GM12865 (cell line): Measurements from ENCODE around the gene ZNF683.
"Not testable (repeated sequence)": the region's sequence is repeated elsewhere in the genome, so short reads cannot be mapped to it uniquely, and the experiment has no call there.

ENCODE experiments used
- DNase-seq: peaks from one replicate; pipeline ENCODE4 v3.0.0; 2010; ENCODE audit warnings: low read depth
- H3K4me3 ChIP-seq: 2 replicates; pipeline ENCODE4 v1.5.1; 2011; ENCODE audit warnings: mild to moderate bottlenecking, low read depth, low read length, control low read depth
- TF ChIP-seq, protein P1 (sequence below): IDR thresholded peaks from 2 replicates; pipeline ENCODE4 v1.5.1; 2011; ENCODE audit warnings: low read length, control low read depth, low read depth, inconsistent platforms; ENCODE audit not compliant: insufficient read depth; ENCODE audit errors: missing control alignments

The ZNF683 gene

DNA sequence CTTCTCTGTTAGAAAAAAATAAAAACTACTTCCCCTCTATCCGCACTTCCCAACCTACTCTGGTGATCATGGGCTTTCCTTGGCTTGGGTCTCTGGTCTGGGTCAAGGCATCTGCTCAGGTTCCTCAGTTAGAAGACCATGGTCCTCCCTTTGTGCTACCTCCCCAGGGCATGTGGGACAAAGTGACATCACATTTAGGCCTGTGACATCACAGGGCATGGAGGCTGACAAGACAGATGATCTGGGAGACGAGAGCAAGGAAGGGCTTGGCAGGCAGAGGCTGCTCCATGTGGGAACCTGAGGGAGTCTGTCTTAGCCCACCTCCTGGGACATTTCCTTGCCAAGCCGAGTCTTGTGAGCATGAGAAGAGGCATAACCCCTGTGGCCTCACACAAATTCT, at the start of gene ZNF683:
Gene ZNF683 (minus strand): TSS at position 140 of the 400 bp plus-strand sequence. CDS start 4,179 bp downstream, outside the sequence.
- H3K4me3 ChIP-seq, DNase-seq: not testable (repeated sequence)

DNA sequence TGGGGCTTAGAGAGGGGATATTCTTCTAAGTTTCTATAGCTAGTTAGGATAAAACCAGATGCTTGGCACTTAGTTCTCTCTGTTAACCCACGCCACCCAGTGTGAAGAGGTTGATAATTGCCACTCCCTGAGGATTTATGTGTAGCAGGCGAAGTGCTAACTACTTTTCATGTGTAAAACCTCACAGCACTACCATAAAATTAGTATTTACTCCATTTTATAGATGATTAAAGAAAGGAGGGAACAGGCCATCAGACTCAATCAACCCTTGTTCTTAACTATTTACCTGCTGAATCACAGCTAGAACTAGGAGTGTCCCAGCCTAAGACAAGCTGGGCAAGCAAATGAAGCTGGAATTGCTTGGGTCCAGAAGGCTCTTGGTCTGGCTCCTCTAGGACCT, 46.9 kb upstream of the ZNF683 start:
- TF ChIP-seq, protein P1, sequence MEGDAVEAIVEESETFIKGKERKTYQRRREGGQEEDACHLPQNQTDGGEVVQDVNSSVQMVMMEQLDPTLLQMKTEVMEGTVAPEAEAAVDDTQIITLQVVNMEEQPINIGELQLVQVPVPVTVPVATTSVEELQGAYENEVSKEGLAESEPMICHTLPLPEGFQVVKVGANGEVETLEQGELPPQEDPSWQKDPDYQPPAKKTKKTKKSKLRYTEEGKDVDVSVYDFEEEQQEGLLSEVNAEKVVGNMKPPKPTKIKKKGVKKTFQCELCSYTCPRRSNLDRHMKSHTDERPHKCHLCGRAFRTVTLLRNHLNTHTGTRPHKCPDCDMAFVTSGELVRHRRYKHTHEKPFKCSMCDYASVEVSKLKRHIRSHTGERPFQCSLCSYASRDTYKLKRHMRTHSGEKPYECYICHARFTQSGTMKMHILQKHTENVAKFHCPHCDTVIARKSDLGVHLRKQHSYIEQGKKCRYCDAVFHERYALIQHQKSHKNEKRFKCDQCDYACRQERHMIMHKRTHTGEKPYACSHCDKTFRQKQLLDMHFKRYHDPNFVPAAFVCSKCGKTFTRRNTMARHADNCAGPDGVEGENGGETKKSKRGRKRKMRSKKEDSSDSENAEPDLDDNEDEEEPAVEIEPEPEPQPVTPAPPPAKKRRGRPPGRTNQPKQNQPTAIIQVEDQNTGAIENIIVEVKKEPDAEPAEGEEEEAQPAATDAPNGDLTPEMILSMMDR, result no peak
- no peak for DNase-seq
- H3K4me3 ChIP-seq, result no peak overlapping the region

DNA sequence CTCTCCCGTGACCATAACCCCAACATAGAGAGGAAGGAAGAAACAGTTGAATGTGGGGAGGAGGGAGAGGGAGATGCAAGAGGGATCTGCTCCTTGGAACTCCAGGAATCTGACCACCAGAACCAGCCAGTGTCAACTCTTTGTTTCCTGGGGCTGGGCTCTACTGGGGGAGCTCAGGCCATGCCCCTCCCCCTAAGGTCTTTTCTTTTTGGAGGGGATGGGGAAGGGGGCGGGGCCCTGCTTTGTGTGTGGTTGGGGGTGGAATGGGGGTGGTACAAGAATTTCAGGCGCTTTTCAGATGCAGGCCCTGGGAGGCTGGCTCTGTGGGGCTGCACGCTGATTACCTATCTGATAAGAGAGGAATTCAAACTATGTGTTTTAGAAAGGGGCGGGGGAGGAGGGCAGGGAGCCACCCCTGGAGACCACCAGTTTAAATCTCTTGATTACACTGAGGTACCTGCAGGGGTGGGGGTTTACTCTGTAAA, 46.4 kb upstream of the ZNF683 start:
- TF ChIP-seq, protein P1, result no peak
- no peak for DNase-seq
- H3K4me3 ChIP-seq, result no peak overlapping the region

DNA sequence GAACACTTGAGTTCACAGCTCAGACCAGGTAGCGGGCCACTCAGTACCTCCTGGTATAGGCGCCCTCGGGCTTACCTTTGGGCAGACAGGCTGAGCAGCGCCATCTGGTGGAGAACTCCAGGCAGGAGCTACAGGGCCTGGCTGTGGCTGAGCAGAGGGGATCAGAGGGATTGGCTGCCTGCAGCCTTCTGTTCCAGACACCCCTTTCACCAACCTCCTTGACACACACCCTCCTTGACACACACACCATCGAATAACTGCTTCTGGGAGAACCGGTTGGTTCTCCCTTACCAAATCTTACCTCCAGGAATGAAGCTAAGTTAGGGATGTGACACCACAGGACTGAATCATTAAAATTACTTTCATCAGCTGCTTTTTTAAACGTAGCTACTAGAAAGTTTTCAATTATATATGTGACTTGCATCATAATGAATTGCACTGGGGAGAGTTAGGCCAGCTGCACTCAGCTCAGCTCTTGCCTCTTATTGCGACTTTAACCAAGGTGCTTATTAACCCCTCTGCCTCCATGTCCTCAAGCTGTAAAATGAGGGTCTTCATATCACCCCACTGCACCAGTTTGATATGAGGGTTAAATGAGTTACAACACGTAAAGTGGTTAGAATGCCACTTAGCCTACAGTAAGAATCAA, 44.7 kb upstream of the ZNF683 start:
- H3K4me3 ChIP-seq, result no peak overlapping the region
- TF ChIP-seq, protein P1, result peak; percentile 97
- peak; percentile 86 for DNase-seq

DNA sequence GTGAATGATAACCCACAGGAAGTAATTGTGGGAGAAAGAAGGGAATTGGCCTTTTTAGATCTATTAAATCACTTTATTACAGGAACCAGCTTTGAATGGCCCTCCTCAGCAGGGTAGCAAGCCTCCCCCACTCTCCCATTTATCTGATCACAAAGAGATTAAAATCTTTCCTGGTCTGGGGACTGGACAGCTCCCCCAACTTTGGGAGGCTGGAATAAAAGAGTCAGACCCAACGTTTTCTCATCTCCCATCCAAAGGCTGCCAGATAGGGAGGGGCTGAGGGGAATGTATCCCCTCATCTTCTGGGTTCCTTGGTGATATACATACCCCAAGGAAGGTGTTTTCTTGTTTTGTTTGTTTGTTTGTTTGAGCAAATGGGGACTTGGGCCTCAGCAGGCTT, 40.5 kb upstream of the ZNF683 start:
- no peak for DNase-seq
- TF ChIP-seq, protein P1, result no peak
- no peak overlapping the region for H3K4me3 ChIP-seq

DNA sequence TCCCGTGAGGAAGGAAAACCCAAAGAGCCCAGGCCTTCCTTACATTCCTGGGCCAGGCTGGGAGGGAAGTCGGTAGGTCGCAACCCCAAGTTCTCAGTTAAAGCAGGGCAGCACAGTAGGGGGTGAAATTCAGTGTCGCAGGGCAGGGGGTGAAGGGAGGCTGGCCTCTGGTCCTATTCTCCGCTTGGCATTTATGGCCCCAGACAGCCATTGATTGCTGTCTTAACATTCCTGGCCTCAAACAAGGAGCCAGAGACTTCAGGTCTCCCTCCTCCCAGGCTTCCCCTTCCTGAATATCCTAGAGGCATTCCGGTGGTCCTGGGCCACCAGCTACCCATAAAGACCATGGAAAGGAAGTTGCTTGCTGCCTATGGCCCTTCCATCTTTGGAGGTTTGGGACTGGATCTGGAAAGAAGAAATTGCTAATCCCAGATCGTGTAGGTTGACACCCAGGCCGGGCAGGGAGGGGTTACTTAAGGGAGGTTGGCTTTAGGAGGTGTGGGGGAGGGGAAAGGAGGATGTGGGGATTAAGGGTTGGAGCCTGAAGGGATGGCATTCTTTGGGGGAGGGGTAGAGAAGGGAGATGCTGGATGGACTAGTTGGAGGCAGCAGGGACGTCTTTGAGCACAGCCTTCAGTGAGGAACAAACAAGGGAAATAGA, 39.8 kb upstream of the ZNF683 start:
- no peak for DNase-seq
- H3K4me3 ChIP-seq, result no peak overlapping the region
- TF ChIP-seq, protein P1, result no peak

DNA sequence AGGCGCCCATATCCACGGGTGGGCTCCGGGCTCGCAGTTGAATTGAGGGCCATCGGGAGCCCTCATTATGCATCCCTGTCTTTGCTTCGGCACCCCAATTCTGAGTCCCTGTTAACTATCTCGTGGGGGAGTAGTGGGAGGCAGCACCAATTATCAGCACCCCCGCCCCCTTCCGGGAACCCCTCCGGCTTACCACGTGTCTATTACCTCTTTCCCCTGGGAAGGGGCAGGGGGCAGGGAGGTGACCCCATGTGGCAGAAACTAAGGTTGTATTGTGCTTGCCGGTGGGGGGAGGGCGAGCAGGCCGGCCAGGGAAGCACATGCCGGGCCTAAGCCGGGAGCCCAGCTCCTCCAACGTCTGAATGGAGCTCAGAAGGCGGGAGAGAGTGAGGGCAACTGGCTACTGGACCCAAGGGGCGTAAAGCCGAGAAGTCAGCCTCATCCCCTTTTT, 39.1 kb upstream of the ZNF683 start:
- no peak overlapping the region for H3K4me3 ChIP-seq
- no peak for DNase-seq
- TF ChIP-seq, protein P1, result no peak
